HG03045 (cell line): ENCODE measurements around the gene CASKIN1.

ENCODE experiments used
- ATAC-seq: cut with Tn5 transposase; IDR thresholded peaks from one replicate; pipeline ENCODE4 v1.9.1; 2021; ENCODE audit warnings: mild to moderate bottlenecking, moderate library complexity; ENCODE audit not compliant: unreplicated experiment

The CASKIN1 gene

GRCh38 chr16:2232094-2232990 is 35.9 kb upstream of the CASKIN1 start:
- no peak for ATAC-seq

- no peak for ATAC-seq
These were observed 34.9 kb upstream of the CASKIN1 start for GRCh38 chr16:2231016-2231931.

DNA sequence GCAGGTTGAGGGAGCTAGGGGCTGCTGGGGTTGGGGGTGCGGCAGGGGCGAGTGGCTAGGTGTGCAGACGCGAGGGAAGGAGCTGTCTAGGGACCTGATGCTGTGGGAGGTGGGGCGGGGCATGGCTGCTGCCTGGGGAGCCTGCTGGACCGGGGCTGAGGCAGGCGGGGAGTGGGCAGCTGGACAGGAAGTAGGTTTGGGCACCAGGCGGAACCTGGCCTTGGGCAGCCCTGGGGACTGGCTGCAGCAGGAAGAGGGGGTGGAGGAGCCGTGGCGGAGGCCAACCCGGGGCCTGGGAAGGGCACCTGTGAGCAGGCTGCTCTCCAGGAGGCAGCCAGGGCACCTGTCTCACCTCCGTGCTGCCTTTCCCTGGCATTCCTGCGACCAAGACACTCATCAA is 34.0 kb upstream of the CASKIN1 start:
- ATAC-seq = no peak

GRCh38 chr16:2229632-2230250 is 33.3 kb upstream of the CASKIN1 start:
- ATAC-seq = no peak

DNA sequence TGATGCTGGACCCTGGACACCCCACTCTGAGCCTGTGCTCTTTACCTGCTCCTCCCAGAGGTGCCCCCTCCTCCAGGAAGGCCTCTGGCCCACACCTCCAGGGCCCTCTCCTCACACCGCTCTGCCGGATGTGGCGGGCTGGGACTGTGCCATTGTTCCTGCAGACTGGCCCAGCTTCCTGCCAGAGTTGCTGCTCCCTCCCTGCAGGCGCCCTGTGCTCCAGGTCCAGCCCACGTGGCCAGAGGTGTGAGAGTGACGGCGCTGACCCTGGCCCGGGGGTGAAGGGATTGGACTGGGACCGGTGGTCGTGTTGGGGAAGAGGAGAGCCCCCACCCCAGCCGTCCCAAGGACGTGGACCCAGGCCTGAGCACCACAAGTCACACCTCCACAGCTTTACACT is 32.7 kb upstream of the CASKIN1 start:
- ATAC-seq = no peak

GRCh38 chr16:2228161-2228824 is 31.9 kb upstream of the CASKIN1 start:
- no peak for ATAC-seq

DNA sequence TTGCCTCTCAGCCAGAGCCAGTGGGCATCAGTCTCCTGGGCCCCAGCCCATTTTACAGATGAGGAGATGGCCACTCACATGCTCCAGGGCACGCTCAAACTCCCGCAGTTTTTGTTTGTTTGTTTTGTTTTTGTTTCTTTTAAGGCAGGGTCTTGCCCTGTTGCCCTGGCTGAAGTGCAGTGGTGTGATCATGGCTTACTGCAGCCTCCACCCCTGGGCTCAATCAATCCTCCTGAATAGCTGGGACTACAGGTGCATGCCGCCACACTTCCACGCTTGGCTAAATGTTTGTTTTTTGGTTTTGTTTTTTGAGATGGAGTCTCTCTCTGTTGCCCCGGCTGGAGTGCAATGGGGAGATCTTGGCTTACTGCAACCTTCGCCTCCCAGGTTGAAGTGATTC is 30.5 kb upstream of the CASKIN1 start:
- no peak for ATAC-seq

DNA sequence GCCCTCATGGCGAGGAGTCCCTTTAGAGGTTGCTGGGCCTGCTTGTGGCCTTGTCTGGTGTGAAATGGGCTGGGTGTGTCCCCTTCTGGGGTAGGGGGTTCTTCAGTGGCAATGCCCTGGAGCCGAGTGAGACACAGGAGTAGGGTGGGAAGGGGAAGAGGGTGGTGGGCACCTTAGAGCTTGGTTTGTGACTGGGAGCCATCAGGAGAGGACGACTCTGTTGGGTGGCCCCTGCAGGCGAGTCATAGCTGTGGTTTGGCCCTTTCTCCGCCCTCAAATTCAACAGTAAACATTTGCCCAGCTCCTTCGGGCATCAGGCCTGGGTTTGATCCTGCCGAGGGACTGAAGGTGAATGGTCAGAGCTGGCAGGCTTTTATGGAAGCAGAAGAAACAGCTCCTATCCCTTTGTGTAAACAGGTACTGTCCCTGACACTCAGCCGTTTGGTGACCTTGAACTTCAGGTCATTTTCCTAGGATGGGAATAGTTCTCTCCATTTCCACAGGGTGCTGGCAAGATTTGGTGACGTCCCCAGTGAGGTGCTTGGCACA is 29.9 kb upstream of the CASKIN1 start:
- ATAC-seq = no peak

- peak; percentile 14 for ATAC-seq
These were observed 27.6 kb upstream of the CASKIN1 start for GRCh38 chr16:2223942-2224486.

DNA sequence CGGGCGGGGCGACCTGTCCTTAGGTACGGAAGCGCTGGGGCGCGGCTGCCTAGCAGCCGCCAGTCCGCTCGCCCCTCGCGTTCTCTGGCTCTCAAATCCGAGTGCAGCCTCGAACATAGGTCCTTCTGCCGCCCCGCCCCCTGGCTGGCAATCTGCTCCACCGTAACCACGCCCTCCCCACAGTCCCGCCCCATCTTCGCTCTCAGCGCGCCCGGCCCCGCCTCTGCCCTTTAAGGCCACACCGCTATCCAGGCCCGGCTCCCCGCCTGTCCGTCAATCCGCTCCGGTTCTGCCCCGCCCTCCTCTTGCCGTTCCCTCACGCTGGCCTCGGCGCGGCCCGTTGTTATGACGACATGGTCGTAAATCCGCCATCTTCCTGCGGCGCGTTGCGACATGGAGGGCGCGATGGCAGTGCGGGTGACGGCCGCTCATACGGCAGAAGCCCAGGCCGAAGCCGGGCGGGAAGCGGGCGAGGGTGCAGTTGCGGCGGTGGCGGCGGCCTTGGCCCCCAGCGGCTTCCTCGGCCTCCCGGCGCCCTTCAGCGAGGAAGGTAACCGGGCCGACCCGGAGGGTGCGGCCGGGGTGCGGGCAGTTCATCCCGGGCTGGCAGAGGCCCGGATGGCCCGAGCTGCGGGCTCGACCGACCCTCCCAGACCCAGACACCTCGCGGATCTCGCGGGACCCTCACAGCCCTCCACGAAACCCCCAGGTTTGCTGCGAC is 27.0 kb upstream of the CASKIN1 start, which contains the start of gene E4F1:
TSS of gene E4F1 (plus strand) at position 371 of the 721 bp plus-strand sequence. CDS start at position 394, 23 bp downstream.
- ATAC-seq = peak; percentile 92

- ATAC-seq = no peak
These were observed 19.9 kb upstream of the CASKIN1 start for GRCh38 chr16:2216330-2216729.

- ATAC-seq = peak; percentile 80
These were observed 18.2 kb upstream of the CASKIN1 start, which contains the start of gene PGP for GRCh38 chr16:2214719-2214968. Gene PGP (minus strand): TSS chr16:2214840. CDS start chr16:2214777, 63 bp downstream.

GRCh38 chr16:2213817-2214718 is 17.7 kb upstream of the CASKIN1 start:
- ATAC-seq = peak; percentile 9

DNA sequence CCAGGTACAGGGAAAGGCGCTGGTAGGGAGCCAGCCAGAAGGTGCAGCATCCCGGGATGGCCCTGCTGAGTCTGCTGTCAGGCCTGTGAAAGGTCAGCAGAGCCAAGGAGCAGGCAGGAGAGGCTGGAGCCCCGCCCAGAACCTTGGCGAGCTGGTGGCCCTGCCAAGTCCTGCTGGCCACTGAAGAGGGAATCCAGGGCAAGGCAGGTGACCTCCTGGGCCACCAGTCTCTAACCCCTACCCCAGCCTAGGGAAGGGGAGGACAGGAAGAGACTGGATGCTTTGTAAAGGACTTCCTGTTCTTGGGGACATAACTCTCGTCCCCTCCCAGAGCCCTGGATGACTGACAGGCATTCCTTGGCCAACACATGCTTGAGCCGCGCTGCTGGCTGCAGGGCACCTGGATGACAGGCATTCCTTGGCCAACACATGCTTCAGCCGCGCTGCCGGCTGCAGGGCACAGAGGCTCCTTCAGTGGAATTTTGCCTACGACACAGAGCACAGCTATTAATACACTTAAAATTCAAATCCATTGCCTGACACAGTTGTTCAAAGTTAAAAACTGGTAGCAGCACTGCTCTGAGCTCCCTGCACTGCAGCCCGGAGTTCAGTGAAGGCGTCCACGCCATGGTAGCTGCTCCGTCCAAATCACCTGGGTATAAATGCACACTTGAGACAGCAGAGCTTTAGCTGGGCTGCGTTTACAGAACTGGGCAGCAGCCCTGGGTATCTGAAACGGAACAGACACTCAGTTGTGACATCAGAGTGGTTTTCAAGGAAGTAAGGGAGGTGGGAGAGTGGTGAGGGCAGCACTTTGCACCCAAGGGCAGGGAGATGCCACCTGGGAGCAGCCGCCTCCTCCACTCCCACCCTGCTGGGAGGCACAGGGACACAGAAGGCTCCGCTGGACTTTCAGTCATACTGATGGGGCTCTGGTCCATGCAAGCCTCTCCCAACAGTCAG is 16.2 kb upstream of the CASKIN1 start:
- ATAC-seq = no peak

- ATAC-seq = no peak
These were observed 15.5 kb upstream of the CASKIN1 start for GRCh38 chr16:2211923-2212347.

DNA sequence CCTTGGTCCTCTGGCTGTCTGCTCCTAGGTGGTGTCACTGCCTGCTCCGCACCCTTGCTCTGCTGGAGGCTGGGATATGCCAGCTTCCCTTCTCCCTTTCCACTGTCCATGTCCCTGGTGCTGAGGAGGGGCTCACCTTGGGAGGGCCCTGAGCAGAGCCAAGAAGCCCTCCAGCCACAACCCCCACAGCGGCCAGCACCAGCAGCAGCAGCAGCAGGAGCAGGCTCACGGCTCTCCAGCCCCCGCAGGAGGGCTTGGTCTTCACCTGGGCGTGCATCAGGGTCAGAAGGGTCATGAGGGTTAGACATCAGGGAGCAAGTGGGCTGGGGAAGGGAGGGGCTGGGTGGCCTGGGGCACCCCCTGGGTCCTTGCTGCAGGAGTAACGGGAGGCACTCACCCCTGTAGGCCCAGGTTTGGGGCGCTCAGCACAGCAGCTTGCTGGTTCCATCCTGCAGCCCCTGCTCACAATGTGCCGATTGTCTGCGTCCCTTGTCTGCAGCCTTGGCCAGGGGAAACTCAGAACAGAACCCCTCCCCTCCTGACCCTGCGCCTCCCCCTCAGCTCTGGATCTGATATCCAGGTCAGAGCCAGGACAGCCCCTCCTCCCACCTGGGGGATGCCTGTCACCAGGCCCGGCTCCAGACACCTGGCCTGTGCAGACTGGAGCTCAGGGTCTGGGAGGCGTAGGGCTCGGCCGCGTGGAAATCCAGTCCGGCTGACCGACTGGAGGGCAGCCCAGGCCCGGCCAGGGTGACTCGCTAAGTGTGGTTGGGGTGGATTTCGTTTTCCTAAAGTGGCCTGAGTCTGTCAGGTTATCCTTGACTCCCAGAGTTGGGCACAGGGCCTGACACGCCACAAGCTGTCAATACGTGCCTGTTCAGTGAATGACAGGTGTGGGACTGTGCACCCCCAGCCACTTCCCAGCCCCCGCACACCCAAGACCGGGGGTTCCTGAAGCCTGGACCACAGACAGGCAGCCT is 14.3 kb upstream of the CASKIN1 start, which contains the start of gene BRICD5:
TSS of gene BRICD5 (minus strand) at position 478 of the 980 bp plus-strand sequence. CDS start at position 448, 30 bp downstream.
- ATAC-seq = no peak
